Measurements from ENCODE around the gene NELL2. TPM values are rescaled to one million over a fixed set of nuclear protein-coding genes. Genes with fewer than 3 reads are reported as not detected.

NELL2 gene
- total RNA-seq, 1 experiment from 2014 or later: 1.1 TPM

- Histone ChIP-seq H3K9me2 (ENCODE audit: insufficient read depth) (no peaks in the 10 kb centered on the region), H4K20me1 (ENCODE audit: insufficient read depth) (no peaks in the 10 kb centered on the region), H3K27ac (ENCODE audit: low read depth, low read length) (no peak overlapping the region), H3K27me3 (ENCODE audit: insufficient read depth, low read length) (no peaks in the 10 kb centered on the region), H3K36me3 (ENCODE audit: control insufficient read depth in 1 of 2, insufficient read depth in 2 of 2, low read length in 2 of 2) (no peaks in the 10 kb centered on the region), H2AFZ (ENCODE audit: low read depth, low read length, poor library complexity, severe bottlenecking) (no peak overlapping the region), H3K4me1 (ENCODE audit: control insufficient read depth in 1 of 2, insufficient read depth in 2 of 2, low read length in 2 of 2) (no peaks in the 10 kb centered on the region), H3K9me3 (ENCODE audit: control insufficient read depth in 1 of 2, insufficient read depth in 1 of 2, low read depth in 1 of 2, low read length in 2 of 2) (no peaks in the 10 kb centered on the region), H3K79me2 (ENCODE audit: insufficient read depth, low read length) (no peaks in the 10 kb centered on the region), H3K4me2 (ENCODE audit: low read length) (no peak overlapping the region), H3K4me3 (replicated peaks in 1 of 2; ENCODE audit: low read depth in 1 of 2, low read length in 2 of 2) (no peak overlapping the region), H3K9ac (ENCODE audit: low read length) (no peak overlapping the region)
- POLR2A ChIA-PET: no interaction called here
- intact Hi-C loops (cut with micrococcal nuclease): no loop called here
- no TSS peak for BruUV-seq (replicated peaks)
- CTCF ChIA-PET: no interaction called here
- RAD21 ChIA-PET (ENCODE audit: low non-redundant PET in 1 of 2, low total read pairs in 2 of 2, uncharacterized antibody in 2 of 2, unreplicated experiment in 2 of 2): no interaction called here
- ATAC-seq (no peak), DNase-seq (ENCODE audit: low read depth, low spot score) (no peak)
- TF ChIP-seq SP1 (IDR thresholded peaks at IDR 0.05; ENCODE audit: low read depth) (no peak), RAD21 (IDR thresholded peaks at IDR 0.05; ENCODE audit: low read depth) (no peak), EZH2phosphoT487 (IDR thresholded peaks at IDR 0.05; ENCODE audit: borderline replicate concordance) (no peak), CBX3 (IDR thresholded peaks at IDR 0.05; ENCODE audit: low read depth) (no peak), ELF1 (IDR thresholded peaks at IDR 0.05; ENCODE audit: borderline replicate concordance, low read depth) (no peak), JUND (IDR thresholded peaks at IDR 0.05) (no peak), CEBPB (IDR thresholded peaks at IDR 0.05; ENCODE audit: low read depth) (no peak), YY1 (IDR thresholded peaks at IDR 0.05; ENCODE audit: extremely low read depth, insufficient replicate concordance, low read depth, low read length) (no peak), TCF7L2 (IDR thresholded peaks at IDR 0.05; ENCODE audit: borderline replicate concordance, extremely low read depth, insufficient read depth, insufficient read length) (no peak), POLR2A (IDR thresholded peaks at IDR 0.05; ENCODE audit: borderline replicate concordance, extremely low read depth, insufficient read depth, insufficient read length) (no peak)
- TF ChIP-seq, protein P1, sequence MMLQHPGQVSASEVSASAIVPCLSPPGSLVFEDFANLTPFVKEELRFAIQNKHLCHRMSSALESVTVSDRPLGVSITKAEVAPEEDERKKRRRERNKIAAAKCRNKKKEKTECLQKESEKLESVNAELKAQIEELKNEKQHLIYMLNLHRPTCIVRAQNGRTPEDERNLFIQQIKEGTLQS (IDR thresholded peaks at IDR 0.05): no peak
- TF ChIP-seq, protein P2, sequence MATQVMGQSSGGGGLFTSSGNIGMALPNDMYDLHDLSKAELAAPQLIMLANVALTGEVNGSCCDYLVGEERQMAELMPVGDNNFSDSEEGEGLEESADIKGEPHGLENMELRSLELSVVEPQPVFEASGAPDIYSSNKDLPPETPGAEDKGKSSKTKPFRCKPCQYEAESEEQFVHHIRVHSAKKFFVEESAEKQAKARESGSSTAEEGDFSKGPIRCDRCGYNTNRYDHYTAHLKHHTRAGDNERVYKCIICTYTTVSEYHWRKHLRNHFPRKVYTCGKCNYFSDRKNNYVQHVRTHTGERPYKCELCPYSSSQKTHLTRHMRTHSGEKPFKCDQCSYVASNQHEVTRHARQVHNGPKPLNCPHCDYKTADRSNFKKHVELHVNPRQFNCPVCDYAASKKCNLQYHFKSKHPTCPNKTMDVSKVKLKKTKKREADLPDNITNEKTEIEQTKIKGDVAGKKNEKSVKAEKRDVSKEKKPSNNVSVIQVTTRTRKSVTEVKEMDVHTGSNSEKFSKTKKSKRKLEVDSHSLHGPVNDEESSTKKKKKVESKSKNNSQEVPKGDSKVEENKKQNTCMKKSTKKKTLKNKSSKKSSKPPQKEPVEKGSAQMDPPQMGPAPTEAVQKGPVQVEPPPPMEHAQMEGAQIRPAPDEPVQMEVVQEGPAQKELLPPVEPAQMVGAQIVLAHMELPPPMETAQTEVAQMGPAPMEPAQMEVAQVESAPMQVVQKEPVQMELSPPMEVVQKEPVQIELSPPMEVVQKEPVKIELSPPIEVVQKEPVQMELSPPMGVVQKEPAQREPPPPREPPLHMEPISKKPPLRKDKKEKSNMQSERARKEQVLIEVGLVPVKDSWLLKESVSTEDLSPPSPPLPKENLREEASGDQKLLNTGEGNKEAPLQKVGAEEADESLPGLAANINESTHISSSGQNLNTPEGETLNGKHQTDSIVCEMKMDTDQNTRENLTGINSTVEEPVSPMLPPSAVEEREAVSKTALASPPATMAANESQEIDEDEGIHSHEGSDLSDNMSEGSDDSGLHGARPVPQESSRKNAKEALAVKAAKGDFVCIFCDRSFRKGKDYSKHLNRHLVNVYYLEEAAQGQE (IDR thresholded peaks at IDR 0.05; ENCODE audit: low read depth): no peak
Observed at GRCh38 chr12:44531320-44531971, 344.7 kb downstream of the NELL2 start.

Measured in HCT116 (cell line).